IPS-15b (cell line): ENCODE data around the gene ACTMAP.
"Not testable (repeated sequence)": the region's sequence is repeated elsewhere in the genome, so short reads cannot be mapped to it uniquely, and the experiment has no call there.

Experiments
- H3K27me3 ChIP-seq: one replicate; pipeline ENCODE4 v1.6.1; 2013; ENCODE audit warnings: low read length; ENCODE audit not compliant: control insufficient read depth, insufficient read depth
- H3K36me3 ChIP-seq: one replicate; pipeline ENCODE4 v1.6.1; 2013; ENCODE audit warnings: low read length; ENCODE audit not compliant: control insufficient read depth, insufficient read depth
- H3K4me1 ChIP-seq: one replicate; pipeline ENCODE4 v1.6.1; 2013; ENCODE audit warnings: mild to moderate bottlenecking, low read length; ENCODE audit not compliant: control insufficient read depth, insufficient read depth
- H3K4me3 ChIP-seq: one replicate; pipeline ENCODE4 v1.5.1; 2013; ENCODE audit warnings: low read depth, low read length
- H3K9ac ChIP-seq: one replicate; pipeline ENCODE4 v1.6.1; 2013; ENCODE audit warnings: low read depth, mild to moderate bottlenecking, low read length
- H3K9me3 ChIP-seq: one replicate; pipeline ENCODE4 v1.6.1; 2013; ENCODE audit warnings: mild to moderate bottlenecking, low read length; ENCODE audit not compliant: control insufficient read depth, insufficient read depth

The ACTMAP gene

GRCh38 chr19:40739871-40740703, 10.2 kb downstream of the ACTMAP start:
- H3K4me3 ChIP-seq: no peak overlapping the region
- H3K9me3 ChIP-seq: no peaks in the 10 kb centered on the region
- peaks cover 36% of the 10 kb centered on the region for H3K36me3 ChIP-seq
- no peaks in the 10 kb centered on the region for H3K27me3 ChIP-seq
- H3K4me1 ChIP-seq: peaks cover 5% of the 10 kb centered on the region
- H3K9ac ChIP-seq: no peak overlapping the region

- Histone ChIP-seq H3K9ac (no peak overlapping the region), H3K36me3 (peaks cover 40% of the 10 kb centered on the region), H3K27me3 (no peaks in the 10 kb centered on the region), H3K4me1 (peaks cover 2% of the 10 kb centered on the region), H3K9me3 (no peaks in the 10 kb centered on the region), H3K4me3 (no peak overlapping the region)
Measured at GRCh38 chr19:40739030-40739839, 11.0 kb downstream of the ACTMAP start.

- no peaks in the 10 kb centered on the region for H3K9me3 ChIP-seq
- H3K9ac ChIP-seq: no peak overlapping the region
- peaks cover 39% of the 10 kb centered on the region for H3K36me3 ChIP-seq
Measured at GRCh38 chr19:40737102-40737644, 13.1 kb downstream of the ACTMAP start.

GRCh38 chr19:40736661-40737060, 13.6 kb downstream of the ACTMAP start:
- H3K27me3 ChIP-seq: no peaks in the 10 kb centered on the region
- peaks cover 36% of the 10 kb centered on the region for H3K36me3 ChIP-seq

More at GRCh38 chr19:40737102-40737644, 13.1 kb downstream of the ACTMAP start:
- peaks cover 2% of the 10 kb centered on the region for H3K4me1 ChIP-seq
- no peak overlapping the region for H3K4me3 ChIP-seq
- no peaks in the 10 kb centered on the region for H3K27me3 ChIP-seq

GRCh38 chr19:40735013-40735771, 15.1 kb downstream of the ACTMAP start:
- H3K9me3 ChIP-seq: no peaks in the 10 kb centered on the region
- H3K4me1 ChIP-seq: no peaks in the 10 kb centered on the region
- H3K36me3 ChIP-seq: peaks cover 33% of the 10 kb centered on the region
- no peaks in the 10 kb centered on the region for H3K27me3 ChIP-seq
- H3K9ac ChIP-seq: no peak overlapping the region
- H3K4me3 ChIP-seq: no peak overlapping the region

More at GRCh38 chr19:40736661-40737060, 13.6 kb downstream of the ACTMAP start:
- no peaks in the 10 kb centered on the region for H3K9me3 ChIP-seq
- peaks cover 2% of the 10 kb centered on the region for H3K4me1 ChIP-seq
- H3K9ac ChIP-seq: no peak overlapping the region
- no peak overlapping the region for H3K4me3 ChIP-seq

- no peak overlapping the region for H3K9ac ChIP-seq
- H3K27me3 ChIP-seq: no peaks in the 10 kb centered on the region
- no peak overlapping the region for H3K4me3 ChIP-seq
- H3K9me3 ChIP-seq: no peaks in the 10 kb centered on the region
- H3K36me3 ChIP-seq: peaks cover 30% of the 10 kb centered on the region
- H3K4me1 ChIP-seq: no peaks in the 10 kb centered on the region
Measured at GRCh38 chr19:40733149-40733548, 17.1 kb downstream of the ACTMAP start.

- H3K4me3 ChIP-seq, H3K9me3 ChIP-seq, H3K4me1 ChIP-seq, H3K27me3 ChIP-seq, H3K9ac ChIP-seq: not testable (repeated sequence)
- H3K36me3 ChIP-seq: peaks cover 26% of the 10 kb centered on the region
Measured at GRCh38 chr19:40732304-40732703, 18.0 kb downstream of the ACTMAP start.

- peaks cover 11% of the 10 kb centered on the region for H3K36me3 ChIP-seq
- not testable (repeated sequence) for H3K4me3 ChIP-seq, H3K27me3 ChIP-seq, H3K4me1 ChIP-seq, H3K9ac ChIP-seq, H3K9me3 ChIP-seq
Measured at GRCh38 chr19:40730065-40730464, 20.2 kb downstream of the ACTMAP start.

GRCh38 chr19:40726279-40726678, 24.0 kb downstream of the ACTMAP start:
- H3K27me3 ChIP-seq: no peaks in the 10 kb centered on the region
- H3K9me3 ChIP-seq: no peaks in the 10 kb centered on the region
- no peaks in the 10 kb centered on the region for H3K4me1 ChIP-seq
- no peak overlapping the region for H3K4me3 ChIP-seq
- H3K36me3 ChIP-seq: no peaks in the 10 kb centered on the region
- H3K9ac ChIP-seq: no peak overlapping the region

GRCh38 chr19:40724855-40725254, 25.4 kb downstream of the ACTMAP start:
- H3K36me3 ChIP-seq: no peaks in the 10 kb centered on the region

GRCh38 chr19:40724315-40724714, 26.0 kb downstream of the ACTMAP start:
- H3K4me3 ChIP-seq: no peak overlapping the region
- no peaks in the 10 kb centered on the region for H3K27me3 ChIP-seq
- no peak overlapping the region for H3K9ac ChIP-seq
- no peaks in the 10 kb centered on the region for H3K36me3 ChIP-seq
- no peaks in the 10 kb centered on the region for H3K9me3 ChIP-seq
- peaks cover 2% of the 10 kb centered on the region for H3K4me1 ChIP-seq

More at GRCh38 chr19:40724855-40725254, 25.4 kb downstream of the ACTMAP start:
- H3K4me1 ChIP-seq: no peaks in the 10 kb centered on the region
- H3K4me3 ChIP-seq: no peak overlapping the region
- no peaks in the 10 kb centered on the region for H3K9me3 ChIP-seq
- no peak overlapping the region for H3K9ac ChIP-seq
- no peaks in the 10 kb centered on the region for H3K27me3 ChIP-seq
